OCI-LY1 (cell line): ENCODE data around the gene FAM193B.

Experiments
- H2AFZ ChIP-seq: fragments of 200-600 bp; sonication (generic), shearing (Covaris generic); 2 replicates; pipeline ENCODE4 v1.6.0; 2014; ENCODE audit warnings: antibody characterized with exemption, mild to moderate bottlenecking, low read length
- H3F3A ChIP-seq: fragments of 200-600 bp; sonication (generic), shearing (Covaris generic); 2 replicates; pipeline ENCODE4 v1.6.0; 2014; ENCODE audit warnings: mild to moderate bottlenecking, antibody characterized with exemption, low read length, moderate library complexity; ENCODE audit not compliant: insufficient read depth
- H3K27ac ChIP-seq: fragments of 200-600 bp; sonication (generic); 2 replicates; pipeline ENCODE4 v1.5.1; 2014; ENCODE audit warnings: low read length, mixed run types, mild to moderate bottlenecking, low read depth; ENCODE audit not compliant: poor library complexity, severe bottlenecking
- H3K27me3 ChIP-seq: fragments of 200-600 bp; sonication (generic); 2 replicates; pipeline ENCODE4 v1.6.0; 2014; ENCODE audit warnings: antibody characterized with exemption, mild to moderate bottlenecking, low read length, moderate library complexity; ENCODE audit not compliant: insufficient read depth
- H3K36me3 ChIP-seq: fragments of 200-600 bp; sonication (generic); 2 replicates; pipeline ENCODE4 v1.6.1; 2014; ENCODE audit warnings: mild to moderate bottlenecking, antibody characterized with exemption, low read length, moderate library complexity, mixed read lengths; ENCODE audit not compliant: insufficient read depth
- H3K4me1 ChIP-seq: fragments of 200-600 bp; sonication (generic); 2 replicates; pipeline ENCODE4 v1.5.1; 2014; ENCODE audit warnings: mild to moderate bottlenecking, low read length, moderate library complexity; ENCODE audit not compliant: insufficient read depth, severe bottlenecking
- H3K4me2 ChIP-seq: fragments of 200-600 bp; sonication (generic), shearing (Covaris generic); 2 replicates; pipeline ENCODE4 v1.6.1; 2014; ENCODE audit warnings: low read length
- H3K4me3 ChIP-seq: fragments of 200-600 bp; sonication (generic); 2 replicates; pipeline ENCODE4 v1.5.1; 2014; ENCODE audit warnings: low read length, low read depth, mild to moderate bottlenecking, mixed read lengths; ENCODE audit not compliant: poor library complexity, severe bottlenecking
- H3K79me2 ChIP-seq: fragments of 200-600 bp; shearing (Covaris generic); 2 replicates; pipeline ENCODE4 v1.6.1; 2016; ENCODE audit warnings: mixed run types, low read length, mixed read lengths; ENCODE audit not compliant: insufficient read depth
- H3K9ac ChIP-seq: fragments of 200-600 bp; sonication (generic), shearing (Covaris generic); 2 replicates; pipeline ENCODE4 v1.6.1; 2014; ENCODE audit warnings: mild to moderate bottlenecking, low read length, mixed read lengths
- H3K9me2 ChIP-seq: fragments of 200-600 bp; sonication (generic), shearing (Covaris generic); 2 replicates; pipeline ENCODE4 v1.6.1; 2014; ENCODE audit warnings: low read depth, mild to moderate bottlenecking, low read length, mixed read lengths
- H3K9me3 ChIP-seq: fragments of 200-600 bp; shearing (Covaris generic); 2 replicates; pipeline ENCODE4 v1.6.1; 2014; ENCODE audit warnings: low read length, mixed read lengths
- H4K20me1 ChIP-seq: fragments of 200-600 bp; sonication (generic), shearing (Covaris generic); 2 replicates; pipeline ENCODE4 v1.6.0; 2016; ENCODE audit warnings: mild to moderate bottlenecking, low read length; ENCODE audit not compliant: insufficient read depth
- EZH2 ChIP-seq: fragments of 200-600 bp; sonication (generic), shearing (Covaris generic); IDR thresholded peaks from 2 replicates; pipeline ENCODE4 v1.8.0; 2017; ENCODE audit warnings: borderline replicate concordance, mixed run types, mild to moderate bottlenecking, antibody characterized with exemption, low read length, moderate library complexity, mixed read lengths
- TF ChIP-seq, protein P1 (sequence below): fragments of 200-600 bp; sonication (generic), shearing (Covaris generic); IDR thresholded peaks from 2 replicates; pipeline ENCODE4 v1.5.1; 2017; ENCODE audit warnings: mild to moderate bottlenecking, antibody characterized with exemption, low read length, moderate library complexity, mixed read lengths

Gene FAM193B

DNA sequence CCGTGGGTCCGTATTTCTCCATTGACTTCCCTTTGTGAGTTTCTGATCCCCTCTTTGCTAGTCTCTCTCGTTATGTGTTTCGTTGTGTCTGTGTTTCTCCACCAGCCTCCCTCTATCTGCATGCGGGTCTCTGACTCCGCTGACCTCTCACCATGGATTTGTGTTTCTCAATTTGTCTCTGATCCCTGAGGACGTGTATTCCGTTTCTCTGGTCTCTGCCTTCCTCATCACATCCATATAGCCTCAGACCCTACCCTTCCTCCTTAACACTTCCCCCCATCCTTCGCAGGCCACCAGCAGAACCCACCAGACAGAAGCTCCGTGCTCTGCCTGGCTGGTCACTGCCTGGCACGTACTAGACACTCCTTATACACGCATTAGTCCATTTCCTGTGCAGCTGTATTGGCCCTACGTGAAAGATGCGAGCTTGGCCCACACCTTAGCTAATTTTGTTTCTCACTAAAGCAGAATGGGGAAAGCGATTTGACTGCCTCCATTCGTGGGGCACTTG is 46.2 kb upstream of the FAM193B start:
- H3K4me2 ChIP-seq = peak overlapping the region; percentile 96
- peak overlapping the region; percentile 42 for H3K27ac ChIP-seq
- TF ChIP-seq, protein P1, sequence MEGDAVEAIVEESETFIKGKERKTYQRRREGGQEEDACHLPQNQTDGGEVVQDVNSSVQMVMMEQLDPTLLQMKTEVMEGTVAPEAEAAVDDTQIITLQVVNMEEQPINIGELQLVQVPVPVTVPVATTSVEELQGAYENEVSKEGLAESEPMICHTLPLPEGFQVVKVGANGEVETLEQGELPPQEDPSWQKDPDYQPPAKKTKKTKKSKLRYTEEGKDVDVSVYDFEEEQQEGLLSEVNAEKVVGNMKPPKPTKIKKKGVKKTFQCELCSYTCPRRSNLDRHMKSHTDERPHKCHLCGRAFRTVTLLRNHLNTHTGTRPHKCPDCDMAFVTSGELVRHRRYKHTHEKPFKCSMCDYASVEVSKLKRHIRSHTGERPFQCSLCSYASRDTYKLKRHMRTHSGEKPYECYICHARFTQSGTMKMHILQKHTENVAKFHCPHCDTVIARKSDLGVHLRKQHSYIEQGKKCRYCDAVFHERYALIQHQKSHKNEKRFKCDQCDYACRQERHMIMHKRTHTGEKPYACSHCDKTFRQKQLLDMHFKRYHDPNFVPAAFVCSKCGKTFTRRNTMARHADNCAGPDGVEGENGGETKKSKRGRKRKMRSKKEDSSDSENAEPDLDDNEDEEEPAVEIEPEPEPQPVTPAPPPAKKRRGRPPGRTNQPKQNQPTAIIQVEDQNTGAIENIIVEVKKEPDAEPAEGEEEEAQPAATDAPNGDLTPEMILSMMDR = no peak
- no peak for TF ChIP-seq EZH2

DNA sequence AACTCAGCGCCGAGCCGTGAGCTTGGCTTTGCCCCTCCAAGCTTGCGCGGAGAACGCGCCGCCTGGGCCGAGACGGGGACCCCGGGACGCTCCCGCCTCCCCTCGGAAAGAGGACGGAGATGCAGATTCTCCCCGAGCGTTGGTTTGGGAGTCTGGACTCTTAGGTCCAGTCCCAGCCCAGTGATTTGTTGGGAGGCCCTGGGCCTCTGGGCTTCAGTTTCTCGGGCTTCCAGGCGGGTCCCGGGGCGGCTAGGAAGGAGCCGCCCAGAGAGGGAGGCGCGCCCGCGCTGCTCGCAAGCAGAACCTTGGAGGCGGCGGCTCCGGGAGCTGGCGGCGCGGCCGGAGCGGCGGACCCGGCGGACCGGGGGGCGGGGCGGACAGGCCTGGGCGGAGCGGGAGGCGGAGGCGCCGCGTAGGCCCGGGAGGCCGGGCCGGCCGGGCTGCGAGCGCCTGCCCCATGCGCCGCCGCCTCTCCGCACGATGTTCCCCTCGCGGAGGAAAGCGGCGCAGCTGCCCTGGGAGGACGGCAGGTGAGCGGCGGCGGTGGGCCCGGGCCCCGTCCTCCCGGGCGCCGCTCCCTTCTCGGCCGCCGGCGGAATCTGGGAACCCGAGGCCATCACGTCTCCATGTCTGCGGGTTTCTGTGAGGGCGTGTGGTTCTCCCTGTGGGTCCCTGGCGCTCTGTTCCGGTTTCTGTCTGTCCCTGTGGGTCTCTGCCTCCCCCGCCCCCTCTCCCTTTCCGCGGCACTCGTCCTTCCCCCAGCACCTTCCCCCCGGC is 45.6 kb upstream of the FAM193B start, which contains the start of gene B4GALT7:
TSS of gene B4GALT7 (plus strand) at position 402 of the 777 bp plus-strand sequence. CDS start at position 481, 79 bp downstream.
- Histone ChIP-seq H3K4me1 (peaks cover 15% of the 10 kb centered on the region), H2AFZ (no peak within 1 kb of the TSS)
- no peak for TF ChIP-seq EZH2

More for the DNA sequence above, 46.2 kb upstream of the FAM193B start:
- Histone ChIP-seq H2AFZ (no peak overlapping the region), H3K36me3 (peaks cover 15% of the 10 kb centered on the region), H3F3A (no peaks in the 10 kb centered on the region), H3K27me3 (no peaks in the 10 kb centered on the region), H3K9me3 (no peaks in the 10 kb centered on the region), H3K79me2 (no peaks in the 10 kb centered on the region), H3K4me3 (peak overlapping the region; percentile 68), H4K20me1 (no peaks in the 10 kb centered on the region), H3K4me1 (peaks cover 15% of the 10 kb centered on the region), H3K9ac (peak overlapping the region; percentile 79), H3K9me2 (no peaks in the 10 kb centered on the region)

DNA sequence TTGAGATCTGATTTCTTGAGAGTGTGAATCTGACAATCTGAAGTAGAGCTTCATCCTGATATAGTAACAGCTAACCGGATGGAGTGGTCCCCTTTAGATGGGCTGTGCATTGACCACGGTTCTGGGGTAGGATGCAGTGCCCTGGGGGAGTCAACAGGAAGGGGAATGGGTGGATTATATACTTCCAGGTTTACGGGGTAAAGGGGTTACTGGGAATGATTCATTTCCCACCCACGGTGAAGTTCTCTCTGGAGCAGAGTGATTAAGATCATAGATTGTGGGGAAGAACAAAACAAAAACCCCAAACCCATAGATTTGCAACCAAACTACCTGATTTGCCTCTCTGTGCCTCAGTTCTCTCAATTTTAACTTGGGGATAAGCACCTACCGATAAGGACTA is 44.1 kb upstream of the FAM193B start:
- no peaks in the 10 kb centered on the region for H3K79me2 ChIP-seq
- H3K9me2 ChIP-seq = no peaks in the 10 kb centered on the region
- no peak overlapping the region for H3K9ac ChIP-seq
- H3K27ac ChIP-seq = no peak overlapping the region
- H2AFZ ChIP-seq = no peak overlapping the region
- no peaks in the 10 kb centered on the region for H3K27me3 ChIP-seq
- TF ChIP-seq EZH2 = no peak
- TF ChIP-seq, protein P1 = no peak
- H3F3A ChIP-seq = no peaks in the 10 kb centered on the region
- H3K4me1 ChIP-seq = peaks cover 17% of the 10 kb centered on the region
- H4K20me1 ChIP-seq = no peaks in the 10 kb centered on the region
- no peaks in the 10 kb centered on the region for H3K9me3 ChIP-seq
- H3K36me3 ChIP-seq = peaks cover 36% of the 10 kb centered on the region
- no peak overlapping the region for H3K4me3 ChIP-seq
- no peak overlapping the region for H3K4me2 ChIP-seq

More for the DNA sequence above, 45.6 kb upstream of the FAM193B start, which contains the start of gene B4GALT7:
- H3K9me2 ChIP-seq = no peaks in the 10 kb centered on the region
- H3K27me3 ChIP-seq = no peaks in the 10 kb centered on the region
- no peaks in the 10 kb centered on the region for H3K9me3 ChIP-seq
- H3K36me3 ChIP-seq = peaks cover 21% of the 10 kb centered on the region
- peak within 1 kb of the TSS; percentile 68 for H3K4me3 ChIP-seq
- no peaks in the 10 kb centered on the region for H3K79me2 ChIP-seq
- peak within 1 kb of the TSS; percentile 79 for H3K9ac ChIP-seq
- no peaks in the 10 kb centered on the region for H3F3A ChIP-seq
- H3K27ac ChIP-seq = peak within 1 kb of the TSS; percentile 42
- H3K4me2 ChIP-seq = peak within 1 kb of the TSS; percentile 96
- no peaks in the 10 kb centered on the region for H4K20me1 ChIP-seq
